GM12878 (cell line): ENCODE results near the gene MAPKAP1. TPM values are rescaled to one million over a fixed set of nuclear protein-coding genes. Genes with fewer than 3 reads are reported as not detected.

Experiments used
- ATAC-seq: fragments of 200-7000 bp; cut with Tn5 transposase; 3 replicates; pipeline ENCODE4 v1.9.1; 2020; ENCODE audit warnings: mild to moderate bottlenecking, moderate library complexity
- BruUV-seq: library from RNA; stranded (reverse); fragments of 400-500 nt; replicated peaks from 2 replicates; lab custom pipeline; 2021; lab: Mats Ljungman, UMichigan
- CTCF ChIA-PET: fragments of 300-600 bp; sonication (Branson Sonifier 250); formaldehyde crosslinking; extraction: SDS; loops from one replicate; lab custom pipeline; 2021; ENCODE audit warnings: inconsistent platforms; lab: Yijun Ruan, JAX
- POLR2A ChIA-PET: fragments of 350-600 bp; formaldehyde crosslinking; extraction: SDS; loops from one replicate; lab custom pipeline; 2021; ENCODE audit warnings: inconsistent platforms; lab: Charles Lee
- RAD21 ChIA-PET: fragments of 300-600 bp; sonication (Branson Sonifier 250); formaldehyde crosslinking; loops from one replicate; lab custom pipeline; 2023; ENCODE audit warnings: antibody characterized with exemption; ENCODE audit not compliant: unreplicated experiment; lab: Charles Lee
- SMC1A ChIA-PET: fragments of 300-600 bp; sonication (Branson Sonifier 250); formaldehyde crosslinking; loops from one replicate; lab custom pipeline; 2023; ENCODE audit not compliant: unreplicated experiment, uncharacterized antibody; lab: Charles Lee
- DNase-seq: peaks from one replicate; pipeline ENCODE4 v3.0.0-alpha.2; 2011; ENCODE audit warnings: low read depth, low spot score
- FAIRE-seq: peaks from 3 replicates; lab custom pipeline; 2011; peaks lifted over from hg19 to GRCh38; lab: Jason Lieb, UNC
- H2AFZ ChIP-seq: 2 replicates; pipeline ENCODE4 v1.6.0; 2011; ENCODE audit warnings: low read depth, low read length, control low read depth; ENCODE audit not compliant: control insufficient read depth
- H3K27ac ChIP-seq: 2 replicates; pipeline ENCODE4 v1.5.1; 2011; ENCODE audit warnings: control low read depth; ENCODE audit not compliant: control insufficient read depth, insufficient read depth
- H3K27me3 ChIP-seq, 2 experiments: replicated peaks in 1 of 2; 2 replicates each; pipeline versions ENCODE4 v1.6.0 to v1.6.1; 2011; ENCODE audit warnings: low read length in 1 of 2; ENCODE audit not compliant: control insufficient read depth in 2 of 2, insufficient read depth in 2 of 2
- H3K36me3 ChIP-seq, 2 experiments: 2 replicates each; pipeline ENCODE4 v1.5.1; 2011; ENCODE audit warnings: low read length in 1 of 2; ENCODE audit not compliant: control insufficient read depth in 2 of 2, insufficient read depth in 2 of 2
- H3K4me1 ChIP-seq: 2 replicates; pipeline ENCODE4 v1.6.1; 2011; ENCODE audit warnings: mild to moderate bottlenecking, low read length, moderate library complexity, mixed read lengths; ENCODE audit not compliant: control insufficient read depth, insufficient read depth
- H3K4me2 ChIP-seq: 2 replicates; pipeline ENCODE4 v1.6.0; 2011; ENCODE audit warnings: control low read depth; ENCODE audit not compliant: control insufficient read depth, insufficient read depth
- H3K4me3 ChIP-seq: fragments of 200-600 bp; sonication (generic); 2 replicates; pipeline ENCODE4 v1.5.1; 2016
- H3K79me2 ChIP-seq: 2 replicates; pipeline ENCODE4 v1.6.0; 2011; ENCODE audit warnings: low read length; ENCODE audit not compliant: control insufficient read depth, insufficient read depth
- H3K9ac ChIP-seq: 2 replicates; pipeline ENCODE4 v1.8.0; 2011; ENCODE audit warnings: low read length, control low read depth, mixed read lengths; ENCODE audit not compliant: control insufficient read depth, insufficient read depth
- H3K9me3 ChIP-seq: replicated peaks from 3 replicates; pipeline ENCODE4 v1.5.1; 2011; ENCODE audit warnings: mild to moderate bottlenecking, low read length; ENCODE audit not compliant: control insufficient read depth, insufficient read depth
- H4K20me1 ChIP-seq: 2 replicates; pipeline ENCODE4 v1.6.0; 2011; ENCODE audit not compliant: control insufficient read depth, insufficient read depth
- BCL11A ChIP-seq: IDR thresholded peaks from 2 replicates; pipeline ENCODE4 v1.6.1; 2011; ENCODE audit warnings: low read depth, low read length
- IRF5 ChIP-seq: fragments of 450-650 bp; IDR thresholded peaks from 2 replicates; pipeline ENCODE4 v1.6.1; 2017; ENCODE audit warnings: borderline replicate concordance
- NR2C1 ChIP-seq: fragments of 450-650 bp; IDR thresholded peaks from 2 replicates; pipeline ENCODE4 v1.6.1; 2017; ENCODE audit warnings: antibody characterized with exemption, mild to moderate bottlenecking, moderate library complexity
- NR2C2 ChIP-seq: IDR thresholded peaks from 2 replicates; pipeline ENCODE4 v1.6.1; 2011; ENCODE audit warnings: borderline replicate concordance, low read depth; ENCODE audit not compliant: control insufficient read depth, insufficient read length
- RFX5 ChIP-seq: IDR thresholded peaks from 2 replicates; pipeline ENCODE4 v1.6.1; 2011; ENCODE audit warnings: low read depth, low read length, improper control_type of control experiment
- RUNX3 ChIP-seq: IDR thresholded peaks from 2 replicates; pipeline ENCODE4 v1.6.1; 2012; ENCODE audit warnings: low read length, inconsistent platforms
- SP1 ChIP-seq: IDR thresholded peaks from one replicate; pipeline ENCODE4 v1.6.1; 2011; ENCODE audit warnings: low read depth, low read length
- SRF ChIP-seq, 2 experiments: IDR thresholded peaks; 2 replicates each; pipeline ENCODE4 v1.6.1; 2011; ENCODE audit warnings: low read depth in 2 of 2, low read length in 2 of 2, mild to moderate bottlenecking in 1 of 2, moderate library complexity in 1 of 2
- YY1 ChIP-seq: IDR thresholded peaks from 2 replicates; pipeline ENCODE4 v1.6.1; 2011; ENCODE audit warnings: low read depth, mild to moderate bottlenecking, low read length
- ZBTB33 ChIP-seq: fragments of 450-650 bp; IDR thresholded peaks from 2 replicates; pipeline ENCODE4 v1.6.1; 2017; ENCODE audit warnings: mild to moderate bottlenecking
- ZSCAN29 ChIP-seq: fragments of 450-650 bp; IDR thresholded peaks from 2 replicates; pipeline ENCODE4 v1.6.1; 2017; ENCODE audit warnings: mild to moderate bottlenecking, moderate library complexity
- WGBS: methylation state at CpG from one replicate; pipeline ENCODE4 v1.1.6; 2016; ENCODE audit warnings: low lambda C conversion rate; ENCODE audit not compliant: insufficient replicate concordance, insufficient coverage; ENCODE audit errors: missing lambda C conversion rate; 5-methylcytosine and 5-hydroxymethylcytosine counted together
- in situ Hi-C: fragments of 300-500 bp; cut with MboI; formaldehyde crosslinking; loops from 9 replicates; pipeline ENCODE4 v1.14.3; 2018; ENCODE audit warnings: mixed read lengths
- intact Hi-C: fragments of 100-400 bp; cut with micrococcal nuclease; formaldehyde crosslinking; loops from one replicate; pipeline ENCODE4 v1.14.2; 2022; ENCODE audit not compliant: unreplicated experiment
- polyA plus RNA-seq, 11 experiments: library from polyadenylated mRNA; depleted of rRNA in 4 of 11; unstranded in 6 of 11; stranded (reverse) in 5 of 11; fragments of >200 nt; fragmentation: Nextera tagmentation in 4 of 11; fragmentation: Illumina TruSeq in 1 of 11; extraction: Ambion mirVana in 4 of 11; extraction: Trizol in 1 of 11; gene quantifications; 1 replicate in 1 of 11; 2 replicates in 10 of 11; pipeline versions ENCODE4 v1.2.1 to v1.2.3, GENCODE V29; 2011 to 2016; ENCODE audit warnings: inconsistent platforms in 2 of 11, missing spikeins in 2 of 11, low read depth in 1 of 11
- total RNA-seq, 4 experiments: library from RNA; depleted of rRNA in 3 of 4; stranded (reverse); fragments of >200 nt in 3 of 4; fragmentation: Illumina TruSeq in 1 of 4; extraction: Trizol in 1 of 4; gene quantifications; 2 replicates each; pipeline versions ENCODE4 v1.2.1 to v1.2.3, GENCODE V29; 2013 to 2021
- TF ChIP-seq, protein P1 (sequence below): IDR thresholded peaks from 2 replicates; pipeline ENCODE4 v1.6.1; 2011; ENCODE audit warnings: low read depth, mild to moderate bottlenecking, low read length, moderate library complexity, borderline replicate concordance; ENCODE audit errors: extremely low read depth
- TF ChIP-seq, protein P2 (sequence below): fragments of 450-650 bp; formaldehyde crosslinking; IDR thresholded peaks from 2 replicates; pipeline ENCODE4 v1.4.0; 2022; ENCODE audit warnings: mild to moderate bottlenecking, moderate library complexity

The MAPKAP1 gene
- total and polyA plus RNA-seq, 10 of the 15 experiments (the other 5 are each of a cell fraction or from before 2014, with no cell fraction given) = 5.1 to 188 (median 105) TPM

- no peak for TF ChIP-seq ZBTB33
- no peak for TF ChIP-seq ZSCAN29
- no peak for TF ChIP-seq NR2C2
- no peak for TF ChIP-seq SRF (IDR thresholded peaks at IDR 0.05; ENCODE audit: low read depth in 2 of 2, low read length in 2 of 2)
Measured at GRCh38 chr9:125433461-125434011, 273.5 kb downstream of the MAPKAP1 start (continued).

GRCh38 chr9:125432715-125433385 is 274.2 kb downstream of the MAPKAP1 start:
- Histone ChIP-seq H4K20me1 (no peaks in the 10 kb centered on the region), H3K79me2 (no peaks in the 10 kb centered on the region), H3K27ac (no peak overlapping the region), H3K4me3 (no peak overlapping the region), H3K27me3 (no peaks in the 10 kb centered on the region), H3K9me3 (no peaks in the 10 kb centered on the region), H3K9ac (no peak overlapping the region), H3K4me1 (no peaks in the 10 kb centered on the region), H3K36me3 (no peaks in the 10 kb centered on the region), H2AFZ (no peak overlapping the region), H3K4me2 (no peak overlapping the region)
- FAIRE-seq (no peak), ATAC-seq (no peak), DNase-seq (no peak)
- 55% methylated on average over 11 of the region's 14 CpGs for WGBS
- ChIA-PET SMC1A (no interaction called here), CTCF (no interaction called here), RAD21 (no interaction called here), POLR2A (no interaction called here)
- intact Hi-C loops (no loop called here), in situ Hi-C loops (no loop called here)
- no TSS peak for BruUV-seq
- no peak for TF ChIP-seq IRF5
- no peak for TF ChIP-seq RFX5
- TF ChIP-seq SP1 = no peak
- TF ChIP-seq YY1 = no peak
- no peak for TF ChIP-seq NR2C1
- TF ChIP-seq, protein P1, sequence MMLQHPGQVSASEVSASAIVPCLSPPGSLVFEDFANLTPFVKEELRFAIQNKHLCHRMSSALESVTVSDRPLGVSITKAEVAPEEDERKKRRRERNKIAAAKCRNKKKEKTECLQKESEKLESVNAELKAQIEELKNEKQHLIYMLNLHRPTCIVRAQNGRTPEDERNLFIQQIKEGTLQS = no peak
- TF ChIP-seq RUNX3 = no peak
- TF ChIP-seq, protein P2, sequence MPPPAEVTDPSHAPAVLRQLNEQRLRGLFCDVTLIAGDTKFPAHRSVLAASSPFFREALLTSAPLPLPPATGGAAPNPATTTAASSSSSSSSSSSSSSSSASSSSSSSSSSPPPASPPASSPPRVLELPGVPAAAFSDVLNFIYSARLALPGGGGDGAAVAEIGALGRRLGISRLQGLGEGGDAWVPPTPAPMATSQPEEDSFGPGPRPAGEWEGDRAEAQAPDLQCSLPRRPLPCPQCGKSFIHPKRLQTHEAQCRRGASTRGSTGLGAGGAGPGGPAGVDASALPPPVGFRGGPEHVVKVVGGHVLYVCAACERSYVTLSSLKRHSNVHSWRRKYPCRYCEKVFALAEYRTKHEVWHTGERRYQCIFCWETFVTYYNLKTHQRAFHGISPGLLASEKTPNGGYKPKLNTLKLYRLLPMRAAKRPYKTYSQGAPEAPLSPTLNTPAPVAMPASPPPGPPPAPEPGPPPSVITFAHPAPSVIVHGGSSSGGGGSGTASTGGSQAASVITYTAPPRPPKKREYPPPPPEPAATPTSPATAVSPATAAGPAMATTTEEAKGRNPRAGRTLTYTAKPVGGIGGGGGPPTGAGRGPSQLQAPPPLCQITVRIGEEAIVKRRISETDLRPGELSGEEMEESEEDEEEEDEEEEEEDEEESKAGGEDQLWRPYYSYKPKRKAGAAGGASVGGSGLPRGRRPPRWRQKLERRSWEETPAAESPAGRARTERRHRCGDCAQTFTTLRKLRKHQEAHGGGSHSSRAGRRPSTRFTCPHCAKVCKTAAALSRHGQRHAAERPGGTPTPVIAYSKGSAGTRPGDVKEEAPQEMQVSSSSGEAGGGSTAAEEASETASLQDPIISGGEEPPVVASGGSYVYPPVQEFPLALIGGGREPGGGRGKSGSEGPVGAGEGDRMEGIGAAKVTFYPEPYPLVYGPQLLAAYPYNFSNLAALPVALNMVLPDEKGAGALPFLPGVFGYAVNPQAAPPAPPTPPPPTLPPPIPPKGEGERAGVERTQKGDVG (CRISPR knock-in tag) = no peak
- TF ChIP-seq BCL11A = no peak
- TF ChIP-seq ZBTB33 = no peak
